SK-N-SH (cell line): ENCODE measurements around the gene ZCWPW2. TPM values are rescaled to one million over a fixed set of nuclear protein-coding genes. Genes with fewer than 3 reads are reported as not detected.

Experiments
- FOXJ3 ChIP-seq: sonication (generic); formaldehyde crosslinking; IDR thresholded peaks from 2 replicates; pipeline ENCODE4 v1.5.1; 2020; ENCODE audit warnings: mild to moderate bottlenecking, missing genetic modification reagents
- NRF1 ChIP-seq: IDR thresholded peaks from 2 replicates; pipeline ENCODE4 v1.6.1; 2012; ENCODE audit warnings: low read depth, mild to moderate bottlenecking, low read length
- REST ChIP-seq: IDR thresholded peaks from 2 replicates; pipeline ENCODE4 v1.6.1; 2012; ENCODE audit warnings: mild to moderate bottlenecking, low read depth, low read length, moderate library complexity
- SMC3 ChIP-seq: IDR thresholded peaks from 2 replicates; pipeline ENCODE4 v1.6.1; 2012; ENCODE audit warnings: low read depth, low read length, improper control_type of control experiment
- polyA plus RNA-seq, 3 experiments: library from polyadenylated mRNA; depleted of rRNA; stranded (reverse); fragments of >200 nt; gene quantifications; 2 replicates each; pipeline ENCODE4 v1.2.3, GENCODE V29; 2012

The ZCWPW2 gene
- polyA plus RNA-seq, 1 of the 3 experiments (the other 2 are of a cell fraction), result 0.13 TPM

GRCh38 chr3:28575100-28575745 is 226.7 kb downstream of the ZCWPW2 start (continued):
- TF ChIP-seq REST, result no peak
- no peak for TF ChIP-seq SMC3
- no peak for TF ChIP-seq FOXJ3 (CRISPR knock-in tag)
- TF ChIP-seq NRF1, result no peak

Other genes with a start within 250 kb of the ZCWPW2 start
- 21.4 and 24.1 TPM in 2 replicates for gene CMC1, start 107.1 kb upstream of the ZCWPW2 start, polyA plus RNA-seq (2012; rRNA removed)
- gene AZI2, start 103 bp downstream of the ZCWPW2 start, polyA plus RNA-seq (2012; rRNA removed), result 27.3 and 32.7 TPM in 2 replicates